Activated naive CD4-positive, alpha-beta T cell treated with anti-CD3 and anti-CD28 coated beads, Interleukin-2, amount 10 ng/mL, durations not matched to agents 7 days and 5 days (primary cell): ENCODE measurements around the gene TOLLIP.
A peak's percentile ranks its signal among the peaks of the same experiment; 100 is the strongest.

Experiments
- CTCF ChIA-PET: fragments of 350-600 bp; sonication (Branson Sonifier 250); formaldehyde crosslinking; loops from one replicate; lab custom pipeline; 2021; ENCODE audit warnings: antibody characterized with exemption; lab: Charles Lee
- DNase-seq: peaks from one replicate; pipeline ENCODE4 v3.0.0-alpha.2; 2020
- H3K27ac Mint-ChIP-seq: one replicate; pipeline ENCODE4 v1.8.0; 2021; ENCODE audit warnings: mild to moderate bottlenecking, moderate library complexity, mixed read lengths
- H3K27me3 Mint-ChIP-seq: one replicate; pipeline ENCODE4 v1.8.0; 2021; ENCODE audit warnings: mild to moderate bottlenecking, mixed read lengths
- H3K36me3 Mint-ChIP-seq: one replicate; pipeline ENCODE4 v1.8.0; 2021; ENCODE audit warnings: mixed read lengths
- H3K4me1 Mint-ChIP-seq: one replicate; pipeline ENCODE4 v1.8.0; 2021; ENCODE audit warnings: mixed read lengths
- H3K4me3 Mint-ChIP-seq: one replicate; pipeline ENCODE4 v1.8.0; 2021; ENCODE audit warnings: mild to moderate bottlenecking, moderate library complexity, mixed read lengths
- H3K9me3 Mint-ChIP-seq: one replicate; pipeline ENCODE4 v1.8.0; 2021; ENCODE audit warnings: mixed read lengths

The TOLLIP gene

GRCh38 chr11:1280116-1281035, 29.1 kb downstream of the TOLLIP start:
- H3K4me3 Mint-ChIP-seq, result no peak overlapping the region
- CTCF ChIA-PET, result no interaction called here
- H3K27me3 Mint-ChIP-seq, result no peaks in the 10 kb centered on the region
- H3K27ac Mint-ChIP-seq, result peak overlapping the region; percentile 37
- peaks cover 2% of the 10 kb centered on the region for H3K36me3 Mint-ChIP-seq
- no peaks in the 10 kb centered on the region for H3K9me3 Mint-ChIP-seq
- no peaks in the 10 kb centered on the region for H3K4me1 Mint-ChIP-seq
- no peak for DNase-seq

GRCh38 chr11:1279674-1280055, 29.8 kb downstream of the TOLLIP start:
- CTCF ChIA-PET, result no interaction called here
- H3K4me3 Mint-ChIP-seq, result no peak overlapping the region
- peaks cover 2% of the 10 kb centered on the region for H3K36me3 Mint-ChIP-seq

GRCh38 chr11:1278766-1279673, 30.4 kb downstream of the TOLLIP start:
- CTCF ChIA-PET, result no interaction called here
- no peak for DNase-seq
- Mint-ChIP-seq H3K4me1 (no peaks in the 10 kb centered on the region), H3K9me3 (no peaks in the 10 kb centered on the region), H3K27me3 (no peaks in the 10 kb centered on the region), H3K36me3 (peaks cover 2% of the 10 kb centered on the region), H3K27ac (no peak overlapping the region), H3K4me3 (no peak overlapping the region)

More at GRCh38 chr11:1279674-1280055, 29.8 kb downstream of the TOLLIP start:
- no peaks in the 10 kb centered on the region for H3K4me1 Mint-ChIP-seq
- no peak overlapping the region for H3K27ac Mint-ChIP-seq
- DNase-seq, result no peak
- no peaks in the 10 kb centered on the region for H3K9me3 Mint-ChIP-seq
- no peaks in the 10 kb centered on the region for H3K27me3 Mint-ChIP-seq

GRCh38 chr11:1277936-1278512, 31.4 kb downstream of the TOLLIP start:
- Mint-ChIP-seq H3K4me1 (no peaks in the 10 kb centered on the region), H3K27me3 (no peaks in the 10 kb centered on the region), H3K4me3 (no peak overlapping the region), H3K27ac (no peak overlapping the region), H3K36me3 (peaks cover 2% of the 10 kb centered on the region), H3K9me3 (no peaks in the 10 kb centered on the region)
- CTCF ChIA-PET, result interaction anchor here (0.6 kb wide), 1 partner anchor 109 kb away, joined by 3 read pairs; no protein-coding TSS in a partner anchor
- no peak for DNase-seq

GRCh38 chr11:1276866-1277615, 32.4 kb downstream of the TOLLIP start:
- Mint-ChIP-seq H3K27ac (no peak overlapping the region), H3K4me3 (no peak overlapping the region), H3K27me3 (no peaks in the 10 kb centered on the region), H3K36me3 (peaks cover 2% of the 10 kb centered on the region), H3K9me3 (no peaks in the 10 kb centered on the region), H3K4me1 (no peaks in the 10 kb centered on the region)
- CTCF ChIA-PET, result no interaction called here
- DNase-seq, result no peak

- no peak overlapping the region for H3K27ac Mint-ChIP-seq
- no peak overlapping the region for H3K4me3 Mint-ChIP-seq
- no peaks in the 10 kb centered on the region for H3K4me1 Mint-ChIP-seq
- H3K9me3 Mint-ChIP-seq, result no peaks in the 10 kb centered on the region
- DNase-seq, result no peak
- H3K36me3 Mint-ChIP-seq, result peaks cover 2% of the 10 kb centered on the region
- CTCF ChIA-PET, result no interaction called here
- H3K27me3 Mint-ChIP-seq, result no peaks in the 10 kb centered on the region
These were observed 33.2 kb downstream of the TOLLIP start for GRCh38 chr11:1276041-1276790.

GRCh38 chr11:1275021-1275420, 34.4 kb downstream of the TOLLIP start:
- Mint-ChIP-seq H3K4me3 (no peak overlapping the region), H3K9me3 (no peaks in the 10 kb centered on the region), H3K27ac (no peak overlapping the region), H3K27me3 (peaks cover 2% of the 10 kb centered on the region), H3K36me3 (peaks cover 2% of the 10 kb centered on the region), H3K4me1 (no peaks in the 10 kb centered on the region)
- CTCF ChIA-PET, result no interaction called here
- no peak for DNase-seq

- Mint-ChIP-seq H3K27me3 (peaks cover 5% of the 10 kb centered on the region), H3K36me3 (peaks cover 2% of the 10 kb centered on the region), H3K4me1 (no peaks in the 10 kb centered on the region), H3K4me3 (no peak overlapping the region), H3K27ac (no peak overlapping the region), H3K9me3 (no peaks in the 10 kb centered on the region)
- CTCF ChIA-PET, result no interaction called here
- DNase-seq, result no peak
These were observed 34.9 kb downstream of the TOLLIP start for GRCh38 chr11:1274501-1274900.

GRCh38 chr11:1272531-1272930, 36.9 kb downstream of the TOLLIP start:
- no peak for DNase-seq
- Mint-ChIP-seq H3K27me3 (peaks cover 5% of the 10 kb centered on the region), H3K4me1 (no peaks in the 10 kb centered on the region), H3K4me3 (no peak overlapping the region), H3K9me3 (no peaks in the 10 kb centered on the region), H3K27ac (no peak overlapping the region), H3K36me3 (peaks cover 2% of the 10 kb centered on the region)
- CTCF ChIA-PET, result no interaction called here

- no peaks in the 10 kb centered on the region for H3K9me3 Mint-ChIP-seq
- CTCF ChIA-PET, result no interaction called here
- no peak overlapping the region for H3K4me3 Mint-ChIP-seq
- no peak for DNase-seq
- H3K4me1 Mint-ChIP-seq, result no peaks in the 10 kb centered on the region
- peaks cover 2% of the 10 kb centered on the region for H3K36me3 Mint-ChIP-seq
- peaks cover 5% of the 10 kb centered on the region for H3K27me3 Mint-ChIP-seq
- no peak overlapping the region for H3K27ac Mint-ChIP-seq
These were observed 37.5 kb downstream of the TOLLIP start for GRCh38 chr11:1271927-1272326.

GRCh38 chr11:1271406-1271805, 38.0 kb downstream of the TOLLIP start:
- Mint-ChIP-seq H3K27me3 (peaks cover 5% of the 10 kb centered on the region), H3K36me3 (no peaks in the 10 kb centered on the region), H3K4me3 (no peak overlapping the region), H3K27ac (no peak overlapping the region), H3K9me3 (no peaks in the 10 kb centered on the region), H3K4me1 (no peaks in the 10 kb centered on the region)
- DNase-seq, result no peak
- CTCF ChIA-PET, result no interaction called here

- Mint-ChIP-seq H3K27ac (no peak overlapping the region), H3K9me3 (no peaks in the 10 kb centered on the region), H3K36me3 (no peaks in the 10 kb centered on the region), H3K4me1 (no peaks in the 10 kb centered on the region), H3K4me3 (no peak overlapping the region), H3K27me3 (peaks cover 5% of the 10 kb centered on the region)
- no peak for DNase-seq
- CTCF ChIA-PET, result no interaction called here
These were observed 38.4 kb downstream of the TOLLIP start for GRCh38 chr11:1271002-1271401.

- no peaks in the 10 kb centered on the region for H3K4me1 Mint-ChIP-seq
- peaks cover 5% of the 10 kb centered on the region for H3K27me3 Mint-ChIP-seq
- DNase-seq, result no peak
- CTCF ChIA-PET, result no interaction called here
- no peak overlapping the region for H3K4me3 Mint-ChIP-seq
- peaks cover under 1% of the 10 kb centered on the region for H3K9me3 Mint-ChIP-seq
- no peaks in the 10 kb centered on the region for H3K36me3 Mint-ChIP-seq
- H3K27ac Mint-ChIP-seq, result no peak overlapping the region
These were observed 39.0 kb downstream of the TOLLIP start for GRCh38 chr11:1270476-1270875.
